Subcutaneous abdominal adipose tissue (tissue), 5 donors: Measurements from ENCODE around the gene LAMC2.

Experiments used
- H3K27ac ChIP-seq: one replicate; pipeline ENCODE4 v1.7.0; 2013; ENCODE audit warnings: low read depth, mild to moderate bottlenecking, inconsistent platforms, low read length, moderate library complexity
- H3K27me3 ChIP-seq, 5 donors: one replicate each; pipeline ENCODE4 v1.7.0; 2013; ENCODE audit warnings: low read length in 5 of 5, inconsistent platforms in 1 of 5; ENCODE audit not compliant: control insufficient read depth in 5 of 5, insufficient read depth in 4 of 5
- H3K36me3 ChIP-seq, 5 donors: one replicate each; pipeline ENCODE4 v1.7.0; 2013; ENCODE audit warnings: low read length in 5 of 5; ENCODE audit not compliant: control insufficient read depth in 5 of 5, insufficient read depth in 5 of 5
- H3K4me1 ChIP-seq, 5 donors: one replicate each; pipeline ENCODE4 v1.7.0; 2013; ENCODE audit warnings: low read length in 5 of 5, mild to moderate bottlenecking in 3 of 5, moderate library complexity in 1 of 5; ENCODE audit not compliant: control insufficient read depth in 5 of 5, insufficient read depth in 5 of 5
- H3K4me3 ChIP-seq, 5 donors: one replicate each; pipeline ENCODE4 v1.7.0; 2013; ENCODE audit warnings: low read length in 5 of 5, low read depth in 1 of 5
- H3K9ac ChIP-seq, 5 donors: one replicate each; pipeline ENCODE4 v1.7.0; 2013; ENCODE audit warnings: low read length in 5 of 5, mild to moderate bottlenecking in 4 of 5, moderate library complexity in 3 of 5
- H3K9me3 ChIP-seq, 5 donors: one replicate each; pipeline ENCODE4 v1.7.0; 2013; ENCODE audit warnings: low read length in 5 of 5; ENCODE audit not compliant: control insufficient read depth in 5 of 5
- donor health status: healthy.
- donor health status: healthy.
- donor health status: healthy.
- donor health status: healthy.
- donor health status: healthy.

The LAMC2 gene

DNA sequence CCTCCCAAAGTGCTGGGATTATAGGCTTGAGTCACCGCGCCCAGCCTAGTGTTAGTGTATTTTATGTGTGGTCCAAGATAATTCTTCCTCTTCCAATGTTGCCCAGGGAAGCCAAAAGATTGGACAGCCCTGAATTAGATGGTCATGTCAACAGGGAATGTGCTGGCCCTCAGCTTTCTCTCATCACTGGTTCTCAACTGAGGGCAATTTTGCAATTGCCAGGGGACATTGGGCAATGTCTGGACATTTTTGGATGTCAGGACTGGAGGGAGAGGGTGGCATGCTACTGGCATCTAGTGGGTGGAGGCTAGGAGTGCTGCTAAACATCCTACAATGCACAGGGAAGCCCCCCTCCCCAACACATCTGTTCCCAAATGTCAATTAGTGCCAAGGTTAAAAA, 95.0 kb downstream of the LAMC2 start:
- no peaks in the 10 kb centered on the region for H3K36me3 ChIP-seq
- H3K27me3 ChIP-seq, result no peaks in the 10 kb centered on the region
- H3K9me3 ChIP-seq, result no peaks in the 10 kb centered on the region
- no peak overlapping the region for H3K4me3 ChIP-seq
- H3K9ac ChIP-seq, result peak overlapping the region in 1 of 5 donors; percentile 7
- peaks cover 23 to 60% (median 53%) of the 10 kb centered on the region in 5 donors for H3K4me1 ChIP-seq
- H3K27ac ChIP-seq, result peak overlapping the region; percentile 96

- peak overlapping the region; percentile 96 for H3K27ac ChIP-seq
- no peaks in the 10 kb centered on the region for H3K36me3 ChIP-seq
- no peaks in the 10 kb centered on the region for H3K9me3 ChIP-seq
- H3K27me3 ChIP-seq, result no peaks in the 10 kb centered on the region
- peak overlapping the region in 3 of 5 donors; percentile 21 to 49 (median 48) for H3K4me3 ChIP-seq
- H3K4me1 ChIP-seq, result peaks cover 21 to 55% (median 48%) of the 10 kb centered on the region in 5 donors
- H3K9ac ChIP-seq, result peak overlapping the region in 2 of 5 donors; percentile 27 to 42
Measured at GRCh38 chr1:183281553-183282091, 95.6 kb downstream of the LAMC2 start.

DNA sequence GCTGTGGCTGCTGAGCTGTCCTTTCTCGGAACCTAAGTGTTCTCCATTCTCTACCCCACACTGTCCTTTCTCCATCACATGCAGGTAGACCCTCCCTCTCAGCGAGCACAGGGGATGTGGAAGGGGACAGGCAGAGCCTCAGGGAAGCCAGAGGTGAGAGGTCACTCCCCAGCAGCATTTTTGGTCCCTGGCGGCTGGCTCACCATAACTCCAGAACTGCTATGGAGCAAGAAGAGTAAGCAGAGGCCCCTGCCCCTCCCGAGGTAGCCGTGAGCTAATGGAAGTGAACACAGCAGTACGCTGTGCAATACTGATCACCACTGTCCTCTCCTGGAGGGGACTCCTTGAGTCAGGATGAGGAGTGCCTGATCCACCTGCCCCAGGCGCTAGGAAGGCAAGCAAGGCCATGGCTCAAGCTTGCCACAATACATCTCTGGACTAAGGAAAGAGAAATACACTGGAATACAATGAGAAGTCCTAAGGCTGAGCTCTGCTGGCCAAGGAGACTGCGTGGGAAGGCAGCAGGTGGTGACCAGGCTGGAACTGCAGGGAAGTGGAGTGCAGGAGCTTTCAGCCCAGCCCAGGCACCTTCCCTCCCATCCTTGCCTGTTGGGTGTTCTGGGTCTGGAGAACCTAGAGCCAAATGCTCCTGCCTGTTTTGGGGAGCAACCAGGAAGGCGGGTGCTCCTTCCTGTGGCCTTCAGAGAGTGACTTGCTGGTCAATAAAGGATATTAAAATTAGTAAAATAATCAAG, 96.2 kb downstream of the LAMC2 start:
- Histone ChIP-seq H3K9ac (peak overlapping the region in 2 of 5 donors; percentile 27 to 42), H3K4me1 (peaks cover 24 to 60% (median 51%) of the 10 kb centered on the region in 5 donors), H3K36me3 (no peaks in the 10 kb centered on the region), H3K27me3 (no peaks in the 10 kb centered on the region), H3K27ac (peak overlapping the region; percentile 96), H3K9me3 (no peaks in the 10 kb centered on the region), H3K4me3 (peak overlapping the region in 2 of 5 donors; percentile 21 to 49)

- Histone ChIP-seq H3K9ac (no peak overlapping the region), H3K4me3 (no peak overlapping the region), H3K27ac (no peak overlapping the region), H3K4me1 (peaks cover 23 to 62% (median 49%) of the 10 kb centered on the region in 5 donors), H3K27me3 (no peaks in the 10 kb centered on the region), H3K36me3 (no peaks in the 10 kb centered on the region), H3K9me3 (no peaks in the 10 kb centered on the region)
Measured at GRCh38 chr1:183283286-183283685, 97.2 kb downstream of the LAMC2 start.

- Histone ChIP-seq H3K9ac (no peak overlapping the region), H3K36me3 (peaks cover 0 to 2% (median 0%) of the 10 kb centered on the region in 5 donors), H3K4me3 (no peak overlapping the region), H3K4me1 (peaks cover 16 to 57% (median 41%) of the 10 kb centered on the region in 5 donors), H3K27me3 (no peaks in the 10 kb centered on the region), H3K27ac (no peak overlapping the region), H3K9me3 (peaks cover 0 to 3% (median 0%) of the 10 kb centered on the region in 5 donors)
Measured at GRCh38 chr1:183284086-183284485, 98.0 kb downstream of the LAMC2 start.

DNA sequence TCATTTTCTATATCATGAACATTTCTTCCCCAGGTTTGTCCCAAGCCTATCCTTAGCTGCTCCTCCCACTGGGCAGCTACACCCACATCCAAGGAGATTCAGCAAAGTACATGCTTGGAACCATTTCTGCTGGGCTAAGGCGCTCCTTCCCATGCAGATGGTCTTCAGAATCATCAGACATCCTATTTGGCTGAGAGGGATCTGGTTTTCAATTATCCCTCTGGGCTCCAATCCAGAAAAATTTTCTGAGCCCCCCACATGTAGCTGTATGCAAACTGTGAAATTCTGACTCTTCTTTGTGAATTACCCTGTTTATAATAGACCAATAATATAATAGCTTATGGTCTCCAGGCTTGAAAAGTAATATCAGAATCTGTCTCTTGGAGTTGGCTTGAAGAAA, 99.2 kb downstream of the LAMC2 start:
- Histone ChIP-seq H3K9ac (no peak overlapping the region), H3K4me3 (no peak overlapping the region), H3K4me1 (peaks cover 16 to 50% (median 34%) of the 10 kb centered on the region in 5 donors), H3K27me3 (no peaks in the 10 kb centered on the region), H3K9me3 (peaks cover 0 to 3% (median 0%) of the 10 kb centered on the region in 5 donors), H3K36me3 (peaks cover 0 to 3% (median 0%) of the 10 kb centered on the region in 5 donors), H3K27ac (no peak overlapping the region)

GRCh38 chr1:183285746-183286145, 99.7 kb downstream of the LAMC2 start:
- Histone ChIP-seq H3K27me3 (no peaks in the 10 kb centered on the region), H3K9ac (no peak overlapping the region), H3K27ac (no peak overlapping the region), H3K4me3 (no peak overlapping the region), H3K9me3 (peaks cover 0 to 3% (median 0%) of the 10 kb centered on the region in 5 donors), H3K36me3 (peaks cover 0 to 3% (median 0%) of the 10 kb centered on the region in 5 donors), H3K4me1 (peaks cover 16 to 50% (median 34%) of the 10 kb centered on the region in 5 donors)

DNA sequence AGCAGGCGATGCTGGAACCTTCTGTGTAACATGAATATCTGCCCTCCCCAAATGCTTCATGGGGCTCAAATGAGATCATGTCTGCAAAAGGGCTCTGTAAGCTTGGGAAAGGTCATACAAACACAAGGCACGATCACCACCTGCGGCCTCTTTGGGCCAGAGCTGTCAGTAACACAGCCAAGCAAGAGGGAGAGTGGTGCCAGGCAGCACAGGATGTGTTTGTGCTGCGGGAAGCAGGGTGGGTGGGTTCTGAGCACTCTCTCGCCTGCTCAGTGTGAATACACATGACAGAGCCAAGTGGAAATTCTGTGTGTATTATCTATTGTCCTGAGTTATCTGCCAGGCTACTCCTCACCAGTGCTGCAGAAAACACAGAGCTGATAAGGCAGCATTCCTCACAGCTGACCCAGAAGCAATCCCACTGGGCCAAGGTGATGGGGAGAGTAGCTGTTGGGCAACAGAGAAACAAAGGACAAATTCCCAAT, 101.2 kb downstream of the LAMC2 start:
- no peaks in the 10 kb centered on the region for H3K27me3 ChIP-seq
- H3K4me3 ChIP-seq, result no peak overlapping the region
- peak overlapping the region in 1 of 5 donors; percentile 31 for H3K9ac ChIP-seq
- H3K36me3 ChIP-seq, result peaks cover 0 to 3% (median 0%) of the 10 kb centered on the region in 5 donors
- peaks cover 11 to 42% (median 20%) of the 10 kb centered on the region in 5 donors for H3K4me1 ChIP-seq
- H3K27ac ChIP-seq, result peak overlapping the region; percentile 29
- peaks cover 0 to 3% (median 0%) of the 10 kb centered on the region in 5 donors for H3K9me3 ChIP-seq

DNA sequence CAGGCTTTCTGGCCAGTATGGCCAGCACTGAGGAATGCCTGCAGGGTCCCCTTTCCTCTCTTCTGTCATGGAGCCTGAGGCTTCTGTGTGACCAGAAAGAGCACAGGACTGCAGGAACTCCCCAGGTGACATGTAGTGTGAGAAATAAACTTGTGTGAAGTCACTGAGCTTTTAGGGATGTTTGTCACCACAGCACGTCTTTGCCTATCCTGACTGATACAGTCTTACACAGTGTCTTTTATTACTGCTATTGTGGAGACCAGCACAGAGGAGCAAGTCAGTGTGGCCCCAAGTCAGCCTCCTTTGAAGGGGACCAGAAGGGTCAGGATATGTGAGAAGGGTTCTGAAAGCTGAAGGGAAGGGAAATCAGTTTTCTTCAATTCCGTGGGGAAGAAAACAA, 102.5 kb downstream of the LAMC2 start:
- Histone ChIP-seq H3K9ac (no peak overlapping the region), H3K27me3 (no peaks in the 10 kb centered on the region), H3K4me3 (no peak overlapping the region), H3K9me3 (peaks cover 0 to 3% (median 0%) of the 10 kb centered on the region in 5 donors), H3K36me3 (peaks cover 0 to 3% (median 0%) of the 10 kb centered on the region in 5 donors), H3K4me1 (peaks cover 9 to 34% (median 17%) of the 10 kb centered on the region in 5 donors), H3K27ac (no peak overlapping the region)

GRCh38 chr1:183289051-183289496, 103.0 kb downstream of the LAMC2 start:
- no peak overlapping the region for H3K27ac ChIP-seq
- peaks cover 0 to 3% (median 0%) of the 10 kb centered on the region in 5 donors for H3K9me3 ChIP-seq
- H3K4me3 ChIP-seq, result no peak overlapping the region
- H3K27me3 ChIP-seq, result no peaks in the 10 kb centered on the region
- H3K9ac ChIP-seq, result no peak overlapping the region
- peaks cover 7 to 31% (median 14%) of the 10 kb centered on the region in 5 donors for H3K4me1 ChIP-seq
- H3K36me3 ChIP-seq, result peaks cover 0 to 3% (median 0%) of the 10 kb centered on the region in 5 donors
